PFSK-1 (cell line): Measurements from ENCODE around the gene NPAT.

ENCODE experiments used
- POLR2AphosphoS5 ChIP-seq: IDR thresholded peaks from 2 replicates; pipeline ENCODE4 v1.6.1; 2012; ENCODE audit warnings: low read depth, mild to moderate bottlenecking, control low read depth, low read length, moderate library complexity
- TAF1 ChIP-seq: IDR thresholded peaks from 2 replicates; pipeline ENCODE4 v1.6.1; 2012; ENCODE audit warnings: low read length, control low read depth, borderline replicate concordance; ENCODE audit not compliant: insufficient read depth

DNA sequence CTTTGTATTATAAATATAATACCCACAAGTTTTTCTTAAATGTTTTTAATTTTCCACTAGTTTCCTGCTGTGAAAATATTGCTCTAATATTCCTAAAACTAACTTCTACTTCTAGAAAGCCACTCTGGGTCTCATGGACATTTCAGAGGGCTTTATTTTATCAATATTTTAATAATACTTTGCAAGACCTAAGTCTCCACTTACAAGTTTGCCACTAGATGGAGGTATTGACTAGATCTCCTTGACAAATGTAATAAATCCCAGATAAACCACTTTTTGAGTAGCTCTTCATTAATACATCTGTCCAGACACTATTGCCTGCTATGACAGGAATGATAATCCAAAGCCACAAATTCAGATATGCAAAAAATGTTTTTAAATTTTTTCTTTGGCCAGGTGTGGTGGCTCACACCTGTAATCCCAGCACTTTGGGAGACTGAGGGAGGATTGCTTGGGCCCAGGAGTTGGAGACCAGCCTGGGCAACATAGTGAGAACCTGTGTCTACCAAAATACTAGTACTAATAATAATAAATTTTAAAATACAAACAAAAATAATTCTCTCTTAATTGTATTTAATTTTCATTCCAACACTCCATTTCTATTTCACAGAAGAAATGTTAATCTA is 104.6 kb downstream of the NPAT start:
- TF ChIP-seq TAF1: no peak
- TF ChIP-seq POLR2AphosphoS5: no peak
